HEK293T (cell line): ENCODE data around the gene FBXW7.

Experiments
- BHLHE40 ChIP-seq: fragments of 450-650 bp; IDR thresholded peaks from 2 replicates; pipeline ENCODE4 v1.6.1; 2016; ENCODE audit warnings: mild to moderate bottlenecking, moderate library complexity, borderline replicate concordance
- CTBP1 ChIP-seq: fragments of 450-650 bp; IDR thresholded peaks from 2 replicates; pipeline ENCODE4 v1.6.1; 2016; ENCODE audit warnings: borderline replicate concordance
- ELF4 ChIP-seq: fragments of 450-650 bp; IDR thresholded peaks from 2 replicates; pipeline ENCODE4 v1.6.1; 2017; ENCODE audit warnings: antibody characterized with exemption
- FOXA1 ChIP-seq: fragments of 450-650 bp; IDR thresholded peaks from 2 replicates; pipeline ENCODE4 v1.6.1; 2016; ENCODE audit warnings: mild to moderate bottlenecking
- FOXK2 ChIP-seq: fragments of 450-650 bp; IDR thresholded peaks from 2 replicates; pipeline ENCODE4 v1.6.1; 2016; ENCODE audit warnings: mild to moderate bottlenecking
- FOXM1 ChIP-seq: fragments of 450-650 bp; IDR thresholded peaks from 2 replicates; pipeline ENCODE4 v1.6.1; 2017; ENCODE audit warnings: mild to moderate bottlenecking, borderline replicate concordance
- HDGF ChIP-seq: fragments of 450-650 bp; IDR thresholded peaks from 2 replicates; pipeline ENCODE4 v1.6.1; 2017; ENCODE audit warnings: antibody characterized with exemption, borderline replicate concordance
- LEF1 ChIP-seq: fragments of 450-650 bp; IDR thresholded peaks from 2 replicates; pipeline ENCODE4 v1.6.1; 2017; ENCODE audit warnings: mild to moderate bottlenecking, borderline replicate concordance
- NFRKB ChIP-seq: fragments of 450-650 bp; IDR thresholded peaks from 2 replicates; pipeline ENCODE4 v1.6.1; 2016; ENCODE audit warnings: mild to moderate bottlenecking, moderate library complexity
- SP1 ChIP-seq: fragments of 450-650 bp; IDR thresholded peaks from 2 replicates; pipeline ENCODE4 v1.6.1; 2017
- SUZ12 ChIP-seq: fragments of 450-650 bp; IDR thresholded peaks from 2 replicates; pipeline ENCODE4 v1.6.1; 2016; ENCODE audit warnings: mild to moderate bottlenecking
- TARDBP ChIP-seq: fragments of 450-650 bp; IDR thresholded peaks from 2 replicates; pipeline ENCODE4 v1.6.1; 2016
- TF ChIP-seq, protein P1 (sequence below): fragments of 450-650 bp; IDR thresholded peaks from 2 replicates; pipeline ENCODE4 v1.6.1; 2016

DNA sequence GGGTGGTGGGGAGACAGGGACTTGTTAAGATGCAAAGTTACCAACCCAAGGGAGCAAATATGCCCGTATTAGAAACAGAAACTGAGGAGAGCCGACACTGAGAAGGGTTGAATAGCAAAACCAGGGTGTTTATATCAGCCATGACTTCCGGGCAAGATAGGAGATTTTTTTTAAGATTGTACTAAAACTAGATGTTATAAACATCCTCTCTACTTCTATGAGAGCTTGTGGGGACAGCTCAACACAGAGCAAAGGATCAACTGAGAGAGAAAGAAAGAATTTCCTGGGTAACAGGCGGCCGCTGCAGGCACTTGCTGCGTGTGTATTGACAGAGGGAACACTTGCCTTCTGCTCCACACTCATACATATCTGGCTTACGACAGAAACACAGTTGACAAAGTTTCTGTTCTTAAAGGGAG is 49.1 kb upstream of the FBXW7 start:
- TF ChIP-seq FOXK2 (no peak), NFRKB (no peak), SUZ12 (no peak), SP1 (no peak), ELF4 (no peak), FOXM1 (no peak), FOXA1 (no peak), TARDBP (no peak), HDGF (no peak), CTBP1 (no peak), BHLHE40 (no peak), LEF1 (no peak)
- TF ChIP-seq, protein P1, sequence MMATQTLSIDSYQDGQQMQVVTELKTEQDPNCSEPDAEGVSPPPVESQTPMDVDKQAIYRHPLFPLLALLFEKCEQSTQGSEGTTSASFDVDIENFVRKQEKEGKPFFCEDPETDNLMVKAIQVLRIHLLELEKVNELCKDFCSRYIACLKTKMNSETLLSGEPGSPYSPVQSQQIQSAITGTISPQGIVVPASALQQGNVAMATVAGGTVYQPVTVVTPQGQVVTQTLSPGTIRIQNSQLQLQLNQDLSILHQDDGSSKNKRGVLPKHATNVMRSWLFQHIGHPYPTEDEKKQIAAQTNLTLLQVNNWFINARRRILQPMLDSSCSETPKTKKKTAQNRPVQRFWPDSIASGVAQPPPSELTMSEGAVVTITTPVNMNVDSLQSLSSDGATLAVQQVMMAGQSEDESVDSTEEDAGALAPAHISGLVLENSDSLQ = no peak
